GM19452 (cell line): ENCODE data around the gene UBA6.
A peak's percentile ranks its signal among the peaks of the same experiment; 100 is the strongest.
"Not testable (repeated sequence)": the region's sequence is repeated elsewhere in the genome, so short reads cannot be mapped to it uniquely, and the experiment has no call there.

ENCODE experiments used
- ATAC-seq: cut with Tn5 transposase; IDR thresholded peaks from one replicate; pipeline ENCODE4 v1.9.1; 2021; ENCODE audit not compliant: unreplicated experiment

UBA6 gene

GRCh38 chr4:67714248-67714583, 13.3 kb upstream of the UBA6 start:
- peak; percentile 64 for ATAC-seq

GRCh38 chr4:67713529-67714247, 12.7 kb upstream of the UBA6 start:
- no peak for ATAC-seq

- no peak for ATAC-seq
Measured at GRCh38 chr4:67712650-67713528, 11.9 kb upstream of the UBA6 start.

- no peak for ATAC-seq
Measured at GRCh38 chr4:67712000-67712625, 11.2 kb upstream of the UBA6 start.

GRCh38 chr4:67706682-67707081, 5.7 kb upstream of the UBA6 start:
- not testable (repeated sequence) for ATAC-seq

- ATAC-seq: no peak
Measured at GRCh38 chr4:67704843-67705242, 3.9 kb upstream of the UBA6 start.

GRCh38 chr4:67702166-67702565, 1.2 kb upstream of the UBA6 start:
- ATAC-seq: no peak

GRCh38 chr4:67701517-67701850, 529 bp upstream of the UBA6 start:
- ATAC-seq: peak; percentile 9

GRCh38 chr4:67700116-67700737, 728 bp downstream of the UBA6 start:
- no peak for ATAC-seq

GRCh38 chr4:67699603-67700002, 1.4 kb downstream of the UBA6 start:
- no peak for ATAC-seq

GRCh38 chr4:67697860-67698687, 2.9 kb downstream of the UBA6 start:
- ATAC-seq: no peak

GRCh38 chr4:67696061-67696460, 4.9 kb downstream of the UBA6 start:
- no peak for ATAC-seq

- ATAC-seq: no peak
Measured at GRCh38 chr4:67694662-67695061, 6.3 kb downstream of the UBA6 start.

GRCh38 chr4:67691328-67691727, 9.6 kb downstream of the UBA6 start:
- no peak for ATAC-seq

- ATAC-seq: no peak
Measured at GRCh38 chr4:67687636-67688035, 13.3 kb downstream of the UBA6 start.

GRCh38 chr4:67685532-67685859, 15.5 kb downstream of the UBA6 start:
- ATAC-seq: no peak

GRCh38 chr4:67684839-67685531, 16.0 kb downstream of the UBA6 start:
- ATAC-seq: no peak

GRCh38 chr4:67682266-67682665, 18.7 kb downstream of the UBA6 start:
- ATAC-seq: no peak

GRCh38 chr4:67680581-67681222, 20.3 kb downstream of the UBA6 start:
- no peak for ATAC-seq

GRCh38 chr4:67678612-67679011, 22.3 kb downstream of the UBA6 start:
- no peak for ATAC-seq
